ENCODE measurements around the gene NLK. TPM values are rescaled to one million over a fixed set of nuclear protein-coding genes. Genes with fewer than 3 reads are reported as not detected.

Gene NLK
- total and polyA plus RNA-seq, 2 donors (not counting 3 experiments of a cell fraction or from before 2014, with no cell fraction given): 23.8 to 34.2 TPM

GRCh38 chr17:28178800-28179199, 136.3 kb downstream of the NLK start:
- no peak for FAIRE-seq
- CTCF ChIA-PET: interaction anchor here (0.6 kb wide), 1 partner anchor 437 kb away, joined by 3 read pairs; no protein-coding TSS in a partner anchor
- no TSS peak for BruUV-seq (replicated peaks)

More at GRCh38 chr17:28178800-28179199, 136.3 kb downstream of the NLK start:
- Histone ChIP-seq H3K4me1 (ENCODE audit: control insufficient read depth, extremely low read depth, insufficient read depth, low read length) (peaks cover 10% of the 10 kb centered on the region), H3K9ac (replicated peaks; ENCODE audit: extremely low read depth, insufficient read depth, low read length) (no peak overlapping the region), H3K27me3 (ENCODE audit: control insufficient read depth in 2 of 2, insufficient read depth in 2 of 2, low read length in 2 of 2) (no peaks in the 10 kb centered on the region), H3K9me1 (replicated peaks; ENCODE audit: control insufficient read depth, extremely low read depth, insufficient read depth, low read length) (no peaks in the 10 kb centered on the region), H3K4me3 (replicated peaks in 1 of 3; ENCODE audit: insufficient read depth in 1 of 3, low read depth in 1 of 3, low read length in 3 of 3) (no peak overlapping the region), H3K79me2 (ENCODE audit: control insufficient read depth, insufficient read depth, low read length) (no peaks in the 10 kb centered on the region), H2AFZ (ENCODE audit: low read depth, low read length) (no peak overlapping the region), H3K36me3 (ENCODE audit: control insufficient read depth in 2 of 2, extremely low read depth in 1 of 2, insufficient read depth in 2 of 2, low read length in 2 of 2) (no peaks in the 10 kb centered on the region), H3K4me2 (ENCODE audit: insufficient read depth, low read length) (no peak overlapping the region), H3K27ac (ENCODE audit: insufficient read depth, low read depth, low read length) (no peak overlapping the region), H4K20me1 (replicated peaks; ENCODE audit: control insufficient read depth, extremely low read depth, insufficient read depth, low read length) (no peaks in the 10 kb centered on the region), H3K9me3 (replicated peaks; ENCODE audit: control insufficient read depth, insufficient read depth, low read length) (no peaks in the 10 kb centered on the region)
- POLR2A ChIA-PET: no interaction called here
- intact Hi-C loops (cut with micrococcal nuclease): no loop called here
- no peak for DNase-seq (ENCODE audit: low read depth, low spot score)
- no peak for TF ChIP-seq MYC (IDR thresholded peaks at IDR 0.05; ENCODE audit: low read depth, low read length)
- no peak for TF ChIP-seq JUN (IDR thresholded peaks at IDR 0.05; ENCODE audit: borderline replicate concordance, insufficient read depth, insufficient read length, low read depth)
- TF ChIP-seq CTCF (IDR thresholded peaks at IDR 0.05; ENCODE audit: extremely low read depth in 1 of 2, insufficient read depth in 1 of 2, low read depth in 1 of 2, low read length in 2 of 2): no peak
- TF ChIP-seq EZH2 (IDR thresholded peaks at IDR 0.05; ENCODE audit: borderline replicate concordance, low read depth, low read length, severe bottlenecking): no peak
- no peak for TF ChIP-seq FOS (IDR thresholded peaks at IDR 0.05; ENCODE audit: borderline replicate concordance, insufficient read depth, low read length)
- TF ChIP-seq GATA2 (IDR thresholded peaks at IDR 0.05; ENCODE audit: insufficient read depth, insufficient read length, low read depth, low read length): no peak
- no peak for TF ChIP-seq MAX (IDR thresholded peaks at IDR 0.05; ENCODE audit: insufficient read depth, insufficient read length)
- no peak for TF ChIP-seq POLR2AphosphoS5 (IDR thresholded peaks at IDR 0.05; ENCODE audit: insufficient read depth, low read depth, low read length)
- no peak for TF ChIP-seq POLR2A (IDR thresholded peaks at IDR 0.05; ENCODE audit: low read depth, low read length)
- dilution Hi-C loops (cut with MboI; ENCODE audit: extremely low pct_ligation_motif_present, low sequenced_read_pairs): no loop called here

Measured in endothelial cell of umbilical vein (primary cell).